GM12878 (cell line): ENCODE results near the gene PDLIM5. TPM values are rescaled to one million over a fixed set of nuclear protein-coding genes. Genes with fewer than 3 reads are reported as not detected.

ENCODE experiments used
- ATAC-seq: fragments of 200-7000 bp; cut with Tn5 transposase; 3 replicates; pipeline ENCODE4 v1.9.1; 2020; ENCODE audit warnings: mild to moderate bottlenecking, moderate library complexity
- BruUV-seq: library from RNA; stranded (reverse); fragments of 400-500 nt; replicated peaks from 2 replicates; lab custom pipeline; 2021; lab: Mats Ljungman, UMichigan
- CTCF ChIA-PET: fragments of 300-600 bp; sonication (Branson Sonifier 250); formaldehyde crosslinking; extraction: SDS; loops from one replicate; lab custom pipeline; 2021; ENCODE audit warnings: inconsistent platforms; lab: Yijun Ruan, JAX
- POLR2A ChIA-PET: fragments of 350-600 bp; formaldehyde crosslinking; extraction: SDS; loops from one replicate; lab custom pipeline; 2021; ENCODE audit warnings: inconsistent platforms; lab: Charles Lee
- RAD21 ChIA-PET: fragments of 300-600 bp; sonication (Branson Sonifier 250); formaldehyde crosslinking; loops from one replicate; lab custom pipeline; 2023; ENCODE audit warnings: antibody characterized with exemption; ENCODE audit not compliant: unreplicated experiment; lab: Charles Lee
- SMC1A ChIA-PET: fragments of 300-600 bp; sonication (Branson Sonifier 250); formaldehyde crosslinking; loops from one replicate; lab custom pipeline; 2023; ENCODE audit not compliant: unreplicated experiment, uncharacterized antibody; lab: Charles Lee
- DNase-seq: peaks from one replicate; pipeline ENCODE4 v3.0.0-alpha.2; 2011; ENCODE audit warnings: low read depth, low spot score
- FAIRE-seq: peaks from 3 replicates; lab custom pipeline; 2011; peaks lifted over from hg19 to GRCh38; lab: Jason Lieb, UNC
- H2AFZ ChIP-seq: 2 replicates; pipeline ENCODE4 v1.6.0; 2011; ENCODE audit warnings: low read depth, low read length, control low read depth; ENCODE audit not compliant: control insufficient read depth
- H3K27ac ChIP-seq: 2 replicates; pipeline ENCODE4 v1.5.1; 2011; ENCODE audit warnings: control low read depth; ENCODE audit not compliant: control insufficient read depth, insufficient read depth
- H3K27me3 ChIP-seq, 2 experiments: replicated peaks in 1 of 2; 2 replicates each; pipeline versions ENCODE4 v1.6.0 to v1.6.1; 2011; ENCODE audit warnings: low read length in 1 of 2; ENCODE audit not compliant: control insufficient read depth in 2 of 2, insufficient read depth in 2 of 2
- H3K36me3 ChIP-seq, 2 experiments: 2 replicates each; pipeline ENCODE4 v1.5.1; 2011; ENCODE audit warnings: low read length in 1 of 2; ENCODE audit not compliant: control insufficient read depth in 2 of 2, insufficient read depth in 2 of 2
- H3K4me1 ChIP-seq: 2 replicates; pipeline ENCODE4 v1.6.1; 2011; ENCODE audit warnings: mild to moderate bottlenecking, low read length, moderate library complexity, mixed read lengths; ENCODE audit not compliant: control insufficient read depth, insufficient read depth
- H3K4me2 ChIP-seq: 2 replicates; pipeline ENCODE4 v1.6.0; 2011; ENCODE audit warnings: control low read depth; ENCODE audit not compliant: control insufficient read depth, insufficient read depth
- H3K4me3 ChIP-seq: fragments of 200-600 bp; sonication (generic); 2 replicates; pipeline ENCODE4 v1.5.1; 2016
- H3K79me2 ChIP-seq: 2 replicates; pipeline ENCODE4 v1.6.0; 2011; ENCODE audit warnings: low read length; ENCODE audit not compliant: control insufficient read depth, insufficient read depth
- H3K9ac ChIP-seq: 2 replicates; pipeline ENCODE4 v1.8.0; 2011; ENCODE audit warnings: low read length, control low read depth, mixed read lengths; ENCODE audit not compliant: control insufficient read depth, insufficient read depth
- H3K9me3 ChIP-seq: replicated peaks from 3 replicates; pipeline ENCODE4 v1.5.1; 2011; ENCODE audit warnings: mild to moderate bottlenecking, low read length; ENCODE audit not compliant: control insufficient read depth, insufficient read depth
- H4K20me1 ChIP-seq: 2 replicates; pipeline ENCODE4 v1.6.0; 2011; ENCODE audit not compliant: control insufficient read depth, insufficient read depth
- CBFB ChIP-seq: IDR thresholded peaks from 2 replicates; pipeline ENCODE4 v1.6.1; 2016; ENCODE audit warnings: antibody characterized with exemption, low read depth
- POLR2AphosphoS2 ChIP-seq: IDR thresholded peaks from 2 replicates; pipeline ENCODE4 v1.6.1; 2011; ENCODE audit warnings: low read depth, mild to moderate bottlenecking, low read length, improper control_type of control experiment, moderate library complexity
- SIX5 ChIP-seq: IDR thresholded peaks from 2 replicates; pipeline ENCODE4 v1.6.1; 2011; ENCODE audit warnings: mild to moderate bottlenecking, low read depth, low read length, moderate library complexity; ENCODE audit not compliant: severe bottlenecking
- WGBS: methylation state at CpG from one replicate; pipeline ENCODE4 v1.1.6; 2016; ENCODE audit warnings: low lambda C conversion rate; ENCODE audit not compliant: insufficient replicate concordance, insufficient coverage; ENCODE audit errors: missing lambda C conversion rate; 5-methylcytosine and 5-hydroxymethylcytosine counted together
- in situ Hi-C: fragments of 300-500 bp; cut with MboI; formaldehyde crosslinking; loops from 9 replicates; pipeline ENCODE4 v1.14.3; 2018; ENCODE audit warnings: mixed read lengths
- intact Hi-C: fragments of 100-400 bp; cut with micrococcal nuclease; formaldehyde crosslinking; loops from one replicate; pipeline ENCODE4 v1.14.2; 2022; ENCODE audit not compliant: unreplicated experiment
- polyA plus RNA-seq, 11 experiments: library from polyadenylated mRNA; depleted of rRNA in 4 of 11; unstranded in 6 of 11; stranded (reverse) in 5 of 11; fragments of >200 nt; fragmentation: Nextera tagmentation in 4 of 11; fragmentation: Illumina TruSeq in 1 of 11; extraction: Ambion mirVana in 4 of 11; extraction: Trizol in 1 of 11; gene quantifications; 1 replicate in 1 of 11; 2 replicates in 10 of 11; pipeline versions ENCODE4 v1.2.1 to v1.2.3, GENCODE V29; 2011 to 2016; ENCODE audit warnings: inconsistent platforms in 2 of 11, missing spikeins in 2 of 11, low read depth in 1 of 11
- total RNA-seq, 4 experiments: library from RNA; depleted of rRNA in 3 of 4; stranded (reverse); fragments of >200 nt in 3 of 4; fragmentation: Illumina TruSeq in 1 of 4; extraction: Trizol in 1 of 4; gene quantifications; 2 replicates each; pipeline versions ENCODE4 v1.2.1 to v1.2.3, GENCODE V29; 2013 to 2021
- TF ChIP-seq, protein P1 (sequence below), 3 experiments: IDR thresholded peaks in 2 of 3; conservative IDR thresholded peaks in 1 of 3; 2 replicates each; pipeline ENCODE4 v1.5.1; 2011; ENCODE audit warnings: low read depth in 3 of 3, low read length in 3 of 3, mild to moderate bottlenecking in 3 of 3, control low read depth in 2 of 3, moderate library complexity in 2 of 3, inconsistent platforms in 1 of 3, mixed read lengths in 1 of 3; ENCODE audit not compliant: control insufficient read depth in 2 of 3, insufficient read depth in 1 of 3; ENCODE audit errors: extremely low read depth in 1 of 3
- TF ChIP-seq, protein P2 (sequence below): fragments of 450-650 bp; IDR thresholded peaks from 2 replicates; pipeline ENCODE4 v1.6.1; 2018; ENCODE audit warnings: mild to moderate bottlenecking, low read depth, moderate library complexity; ENCODE audit not compliant: partially characterized antibody

The PDLIM5 gene
- total and polyA plus RNA-seq, 10 of the 15 experiments (the other 5 are each of a cell fraction or from before 2014, with no cell fraction given), result 10.0 to 52.9 (median 20.7) TPM

DNA sequence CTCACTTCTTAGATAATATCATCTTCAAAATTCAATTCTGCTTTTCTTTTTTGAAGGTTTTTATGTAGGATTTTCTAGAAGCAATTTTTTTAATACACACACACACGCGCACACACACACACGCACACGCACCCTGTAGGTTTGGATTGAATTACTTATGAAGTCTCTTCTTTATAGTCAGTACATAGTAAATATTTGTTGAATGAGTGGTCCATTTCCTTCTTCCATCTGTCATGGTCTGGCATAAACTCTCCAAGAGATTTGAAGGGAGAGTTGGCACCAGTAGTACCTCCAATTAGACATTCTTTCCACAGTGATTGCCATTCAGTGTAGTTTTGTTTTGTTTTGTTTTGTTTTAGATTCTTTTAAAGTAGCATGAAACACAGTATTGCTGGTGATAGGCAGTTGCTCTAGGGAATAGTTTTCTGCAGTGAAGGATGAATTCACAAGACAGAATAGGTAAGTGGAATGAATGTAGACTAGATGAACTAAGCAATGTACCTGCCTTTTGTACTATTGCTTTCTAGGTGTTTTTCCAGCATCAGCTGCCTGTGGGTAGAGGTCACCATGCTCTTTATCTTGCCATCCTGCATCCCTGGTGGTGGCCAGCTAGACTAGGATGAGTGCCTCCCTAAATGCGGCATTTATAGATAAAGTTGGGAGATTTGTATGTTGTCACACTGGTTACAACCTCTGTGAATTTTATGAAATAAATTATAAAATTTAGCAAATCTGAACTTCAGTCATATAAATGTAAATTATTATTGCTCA, 20.5 kb downstream of the PDLIM5 start (continued):
- TF ChIP-seq, protein P1, sequence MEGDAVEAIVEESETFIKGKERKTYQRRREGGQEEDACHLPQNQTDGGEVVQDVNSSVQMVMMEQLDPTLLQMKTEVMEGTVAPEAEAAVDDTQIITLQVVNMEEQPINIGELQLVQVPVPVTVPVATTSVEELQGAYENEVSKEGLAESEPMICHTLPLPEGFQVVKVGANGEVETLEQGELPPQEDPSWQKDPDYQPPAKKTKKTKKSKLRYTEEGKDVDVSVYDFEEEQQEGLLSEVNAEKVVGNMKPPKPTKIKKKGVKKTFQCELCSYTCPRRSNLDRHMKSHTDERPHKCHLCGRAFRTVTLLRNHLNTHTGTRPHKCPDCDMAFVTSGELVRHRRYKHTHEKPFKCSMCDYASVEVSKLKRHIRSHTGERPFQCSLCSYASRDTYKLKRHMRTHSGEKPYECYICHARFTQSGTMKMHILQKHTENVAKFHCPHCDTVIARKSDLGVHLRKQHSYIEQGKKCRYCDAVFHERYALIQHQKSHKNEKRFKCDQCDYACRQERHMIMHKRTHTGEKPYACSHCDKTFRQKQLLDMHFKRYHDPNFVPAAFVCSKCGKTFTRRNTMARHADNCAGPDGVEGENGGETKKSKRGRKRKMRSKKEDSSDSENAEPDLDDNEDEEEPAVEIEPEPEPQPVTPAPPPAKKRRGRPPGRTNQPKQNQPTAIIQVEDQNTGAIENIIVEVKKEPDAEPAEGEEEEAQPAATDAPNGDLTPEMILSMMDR (IDR thresholded peaks at IDR 0.05 in 2 of 3, conservative IDR thresholded peaks at IDR 0.05 in 1 of 3; ENCODE audit: control insufficient read depth in 2 of 3, extremely low read depth in 1 of 3, insufficient read depth in 1 of 3, low read depth in 3 of 3, low read length in 3 of 3), result no peak
- no peak for TF ChIP-seq CBFB

DNA sequence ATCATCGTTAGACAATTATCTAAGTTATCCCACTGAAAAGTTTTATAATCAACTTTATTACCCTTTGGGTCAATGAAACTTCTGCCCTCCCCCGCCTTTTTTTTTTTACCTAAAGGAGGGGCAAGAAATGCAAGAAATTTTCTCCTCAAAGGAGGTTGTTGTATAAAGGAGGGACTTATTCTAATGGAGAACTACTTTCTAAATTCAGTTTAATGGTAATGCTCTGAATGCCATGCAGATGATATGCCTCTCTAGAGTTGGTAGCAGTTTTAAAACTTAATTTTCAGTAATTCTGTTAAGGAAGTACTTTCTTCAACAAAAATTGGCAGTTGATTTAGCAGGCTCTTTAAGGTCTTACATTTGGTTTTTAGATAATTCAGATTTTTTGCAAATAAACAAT, 23.3 kb downstream of the PDLIM5 start:
- Histone ChIP-seq H4K20me1 (no peaks in the 10 kb centered on the region), H3K9me3 (peaks cover 3% of the 10 kb centered on the region; the same call in 2 of the 3 replicates), H2AFZ (no peak overlapping the region), H3K27me3 (no peaks in the 10 kb centered on the region), H3K36me3 (no peaks in the 10 kb centered on the region), H3K27ac (no peak overlapping the region), H3K4me3 (no peak overlapping the region), H3K79me2 (peaks cover 2% of the 10 kb centered on the region; the same call in 1 of the 2 replicates), H3K4me1 (no peaks in the 10 kb centered on the region), H3K9ac (no peak overlapping the region), H3K4me2 (no peak overlapping the region)
- CTCF ChIA-PET, result no interaction called here
- no peak for TF ChIP-seq SIX5
- TF ChIP-seq, protein P2, sequence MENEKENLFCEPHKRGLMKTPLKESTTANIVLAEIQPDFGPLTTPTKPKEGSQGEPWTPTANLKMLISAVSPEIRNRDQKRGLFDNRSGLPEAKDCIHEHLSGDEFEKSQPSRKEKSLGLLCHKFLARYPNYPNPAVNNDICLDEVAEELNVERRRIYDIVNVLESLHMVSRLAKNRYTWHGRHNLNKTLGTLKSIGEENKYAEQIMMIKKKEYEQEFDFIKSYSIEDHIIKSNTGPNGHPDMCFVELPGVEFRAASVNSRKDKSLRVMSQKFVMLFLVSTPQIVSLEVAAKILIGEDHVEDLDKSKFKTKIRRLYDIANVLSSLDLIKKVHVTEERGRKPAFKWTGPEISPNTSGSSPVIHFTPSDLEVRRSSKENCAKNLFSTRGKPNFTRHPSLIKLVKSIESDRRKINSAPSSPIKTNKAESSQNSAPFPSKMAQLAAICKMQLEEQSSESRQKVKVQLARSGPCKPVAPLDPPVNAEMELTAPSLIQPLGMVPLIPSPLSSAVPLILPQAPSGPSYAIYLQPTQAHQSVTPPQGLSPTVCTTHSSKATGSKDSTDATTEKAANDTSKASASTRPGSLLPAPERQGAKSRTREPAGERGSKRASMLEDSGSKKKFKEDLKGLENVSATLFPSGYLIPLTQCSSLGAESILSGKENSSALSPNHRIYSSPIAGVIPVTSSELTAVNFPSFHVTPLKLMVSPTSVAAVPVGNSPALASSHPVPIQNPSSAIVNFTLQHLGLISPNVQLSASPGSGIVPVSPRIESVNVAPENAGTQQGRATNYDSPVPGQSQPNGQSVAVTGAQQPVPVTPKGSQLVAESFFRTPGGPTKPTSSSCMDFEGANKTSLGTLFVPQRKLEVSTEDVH, result no peak
- TF ChIP-seq POLR2AphosphoS2, result no peak
- DNase-seq (no peak), ATAC-seq (no peak), FAIRE-seq (no peak)
- RAD21 ChIA-PET, result no interaction called here
- intact Hi-C loops (no loop called here), in situ Hi-C loops (no loop called here)
- 83% methylated on average over 2 of the region's 2 CpGs for WGBS
- POLR2A ChIA-PET, result interaction anchor here (1.2 kb wide), 1 partner anchor 19 kb away, joined by 3 read pairs; no protein-coding TSS in a partner anchor
- BruUV-seq, result no TSS peak
- SMC1A ChIA-PET, result interaction anchor here (1.2 kb wide), 1 partner anchor 77 kb away, joined by 5 read pairs; no protein-coding TSS in a partner anchor
